ENCODE results near the gene CYP2C18. TPM values are rescaled to one million over a fixed set of nuclear protein-coding genes. Genes with fewer than 3 reads are reported as not detected.
"Not testable (repeated sequence)": the region's sequence is repeated elsewhere in the genome, so short reads cannot be mapped to it uniquely, and the experiment has no call there.

The CYP2C18 gene
- total RNA-seq (2014; rRNA removed; shearing (Covaris generic); ENCODE audit: low replicate concordance), result not detected in 2 replicates

GRCh38 chr10:94683214-94684054 is at the start of gene CYP2C18:
Gene CYP2C18 (plus strand): TSS chr10:94683729. CDS start chr10:94683820, 91 bp downstream.
- in situ Hi-C loops (cut with HindIII; ENCODE audit: low pct_unique_long_range_greater_than_20kb, low sequenced_read_pairs), result no loop called here
- DNase-seq (ENCODE audit: low read depth), result no peak

- in situ Hi-C loops (cut with HindIII; ENCODE audit: low pct_unique_long_range_greater_than_20kb, low sequenced_read_pairs); DNase-seq (ENCODE audit: low read depth): not testable (repeated sequence)
Observed at GRCh38 chr10:94638097-94638496, 45.4 kb upstream of the CYP2C18 start.

GRCh38 chr10:94639902-94640301 is 43.6 kb upstream of the CYP2C18 start:
- DNase-seq (ENCODE audit: low read depth), result no peak
- in situ Hi-C loops (cut with HindIII; ENCODE audit: low pct_unique_long_range_greater_than_20kb, low sequenced_read_pairs), result no loop called here

- in situ Hi-C loops (cut with HindIII; ENCODE audit: low pct_unique_long_range_greater_than_20kb, low sequenced_read_pairs), result no loop called here
- DNase-seq (ENCODE audit: low read depth), result no peak
Observed at GRCh38 chr10:94640562-94640961, 43.0 kb upstream of the CYP2C18 start.

- in situ Hi-C loops (cut with HindIII; ENCODE audit: low pct_unique_long_range_greater_than_20kb, low sequenced_read_pairs), result no loop called here
- DNase-seq (ENCODE audit: low read depth), result peak; percentile 43
Observed at GRCh38 chr10:94641480-94641879, 42.0 kb upstream of the CYP2C18 start.

- no peak for DNase-seq (ENCODE audit: low read depth)
- in situ Hi-C loops (cut with HindIII; ENCODE audit: low pct_unique_long_range_greater_than_20kb, low sequenced_read_pairs), result no loop called here
Observed at GRCh38 chr10:94644352-94644751, 39.2 kb upstream of the CYP2C18 start.

GRCh38 chr10:94645285-94645684 is 38.2 kb upstream of the CYP2C18 start:
- DNase-seq (ENCODE audit: low read depth), result no peak
- in situ Hi-C loops (cut with HindIII; ENCODE audit: low pct_unique_long_range_greater_than_20kb, low sequenced_read_pairs), result no loop called here

- in situ Hi-C loops (cut with HindIII; ENCODE audit: low pct_unique_long_range_greater_than_20kb, low sequenced_read_pairs); DNase-seq (ENCODE audit: low read depth): not testable (repeated sequence)
Observed at GRCh38 chr10:94655201-94655600, 28.3 kb upstream of the CYP2C18 start.

- in situ Hi-C loops (cut with HindIII; ENCODE audit: low pct_unique_long_range_greater_than_20kb, low sequenced_read_pairs), result not testable (repeated sequence)
Observed at GRCh38 chr10:94663061-94663460, 20.5 kb upstream of the CYP2C18 start.

GRCh38 chr10:94666391-94667102 is 17.0 kb upstream of the CYP2C18 start:
- DNase-seq (ENCODE audit: low read depth), result no peak
- in situ Hi-C loops (cut with HindIII; ENCODE audit: low pct_unique_long_range_greater_than_20kb, low sequenced_read_pairs), result no loop called here

More at GRCh38 chr10:94663061-94663460, 20.5 kb upstream of the CYP2C18 start:
- DNase-seq (ENCODE audit: low read depth), result not testable (repeated sequence)

GRCh38 chr10:94673614-94674321 is 9.8 kb upstream of the CYP2C18 start:
- in situ Hi-C loops (cut with HindIII; ENCODE audit: low pct_unique_long_range_greater_than_20kb, low sequenced_read_pairs), result no loop called here
- DNase-seq (ENCODE audit: low read depth), result no peak

GRCh38 chr10:94676496-94676895 is 7.0 kb upstream of the CYP2C18 start:
- no peak for DNase-seq (ENCODE audit: low read depth)
- in situ Hi-C loops (cut with HindIII; ENCODE audit: low pct_unique_long_range_greater_than_20kb, low sequenced_read_pairs), result no loop called here

GRCh38 chr10:94677691-94678090 is 5.8 kb upstream of the CYP2C18 start:
- in situ Hi-C loops (cut with HindIII; ENCODE audit: low pct_unique_long_range_greater_than_20kb, low sequenced_read_pairs), result no loop called here
- no peak for DNase-seq (ENCODE audit: low read depth)

- in situ Hi-C loops (cut with HindIII; ENCODE audit: low pct_unique_long_range_greater_than_20kb, low sequenced_read_pairs), result no loop called here
- no peak for DNase-seq (ENCODE audit: low read depth)
Observed at GRCh38 chr10:94678475-94678874, 5.1 kb upstream of the CYP2C18 start.

GRCh38 chr10:94680544-94680943 is 3.0 kb upstream of the CYP2C18 start:
- peak; percentile 84 for DNase-seq (ENCODE audit: low read depth)
- in situ Hi-C loops (cut with HindIII; ENCODE audit: low pct_unique_long_range_greater_than_20kb, low sequenced_read_pairs), result no loop called here

GRCh38 chr10:94682636-94683035 is 893 bp upstream of the CYP2C18 start:
- in situ Hi-C loops (cut with HindIII; ENCODE audit: low pct_unique_long_range_greater_than_20kb, low sequenced_read_pairs); DNase-seq (ENCODE audit: low read depth): not testable (repeated sequence)

- DNase-seq (ENCODE audit: low read depth), result no peak
- in situ Hi-C loops (cut with HindIII; ENCODE audit: low pct_unique_long_range_greater_than_20kb, low sequenced_read_pairs), result no loop called here
Observed at GRCh38 chr10:94687625-94688248, 4.2 kb downstream of the CYP2C18 start.

- DNase-seq (ENCODE audit: low read depth), result no peak
- in situ Hi-C loops (cut with HindIII; ENCODE audit: low pct_unique_long_range_greater_than_20kb, low sequenced_read_pairs), result no loop called here
Observed at GRCh38 chr10:94706089-94706488, 22.6 kb downstream of the CYP2C18 start.

Measured in Caki2 (cell line).